ENCODE data around the gene GALR3.

DNA sequence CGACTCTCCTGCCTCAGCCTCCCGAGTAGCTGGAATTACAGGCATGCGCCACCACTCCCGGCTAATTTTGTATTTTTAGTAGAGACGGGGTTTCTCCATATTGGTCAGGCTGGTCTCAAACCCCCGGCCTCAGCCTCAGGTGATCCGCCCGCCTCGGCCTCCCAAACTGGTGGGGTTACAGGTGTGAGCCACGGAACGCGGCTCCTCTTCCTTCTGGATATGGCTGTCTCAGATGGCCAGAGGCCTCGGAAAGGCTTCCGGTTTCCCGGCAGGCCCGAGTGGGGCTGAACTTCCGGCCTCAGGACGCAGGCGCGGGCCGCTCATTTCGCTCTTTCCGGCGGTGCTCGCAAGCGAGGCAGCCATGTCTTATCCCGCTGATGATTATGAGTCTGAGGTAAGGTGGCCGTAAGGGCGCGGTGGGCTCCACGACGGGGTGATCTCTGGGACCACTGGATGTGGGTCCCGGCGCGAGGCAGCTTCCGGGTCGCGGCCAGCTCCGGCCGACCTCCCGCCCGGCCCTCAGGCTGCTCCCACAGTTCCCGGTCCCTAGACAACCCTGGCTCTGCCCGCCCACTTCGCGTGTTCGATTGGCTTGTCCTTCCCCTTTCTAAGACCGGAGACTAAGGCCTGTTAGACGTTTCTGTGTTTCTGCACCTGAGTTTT is 26.0 kb downstream of the GALR3 start, which contains the start of gene EIF3L:
- TF ChIP-seq, protein P1, sequence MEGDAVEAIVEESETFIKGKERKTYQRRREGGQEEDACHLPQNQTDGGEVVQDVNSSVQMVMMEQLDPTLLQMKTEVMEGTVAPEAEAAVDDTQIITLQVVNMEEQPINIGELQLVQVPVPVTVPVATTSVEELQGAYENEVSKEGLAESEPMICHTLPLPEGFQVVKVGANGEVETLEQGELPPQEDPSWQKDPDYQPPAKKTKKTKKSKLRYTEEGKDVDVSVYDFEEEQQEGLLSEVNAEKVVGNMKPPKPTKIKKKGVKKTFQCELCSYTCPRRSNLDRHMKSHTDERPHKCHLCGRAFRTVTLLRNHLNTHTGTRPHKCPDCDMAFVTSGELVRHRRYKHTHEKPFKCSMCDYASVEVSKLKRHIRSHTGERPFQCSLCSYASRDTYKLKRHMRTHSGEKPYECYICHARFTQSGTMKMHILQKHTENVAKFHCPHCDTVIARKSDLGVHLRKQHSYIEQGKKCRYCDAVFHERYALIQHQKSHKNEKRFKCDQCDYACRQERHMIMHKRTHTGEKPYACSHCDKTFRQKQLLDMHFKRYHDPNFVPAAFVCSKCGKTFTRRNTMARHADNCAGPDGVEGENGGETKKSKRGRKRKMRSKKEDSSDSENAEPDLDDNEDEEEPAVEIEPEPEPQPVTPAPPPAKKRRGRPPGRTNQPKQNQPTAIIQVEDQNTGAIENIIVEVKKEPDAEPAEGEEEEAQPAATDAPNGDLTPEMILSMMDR (IDR thresholded peaks at IDR 0.05): no peak
- TF ChIP-seq POLR2A (IDR thresholded peaks at IDR 0.05) (peak; percentile 86), EP300 (IDR thresholded peaks at IDR 0.05) (peak; percentile 14)
